Activated naive CD8-positive, alpha-beta T cell treated with anti-CD3 and anti-CD28 coated beads, Interleukin-2, amount 10 ng/mL, durations not matched to agents 7 days and 5 days (primary cell): ENCODE results near the gene PSEN2. TPM values are rescaled to one million over a fixed set of nuclear protein-coding genes. Genes with fewer than 3 reads are reported as not detected.
"Not testable (repeated sequence)": the region's sequence is repeated elsewhere in the genome, so short reads cannot be mapped to it uniquely, and the experiment has no call there.

Experiments
- ATAC-seq: fragments of 150-1000 bp; cut with Tn5 transposase; one replicate; pipeline ENCODE4 v1.10.0; 2021; ENCODE audit warnings: low read depth, moderate library complexity
- POLR2A ChIA-PET: fragments of 350-600 bp; sonication (Branson Sonifier 250); formaldehyde crosslinking; loops from one replicate; lab custom pipeline; 2021; ENCODE audit warnings: antibody characterized with exemption; lab: Charles Lee
- DNase-seq: peaks from one replicate; pipeline ENCODE4 v3.0.0; 2021
- H3K27ac Mint-ChIP-seq: one replicate; pipeline ENCODE4 v1.8.0; 2022; ENCODE audit warnings: mild to moderate bottlenecking, mixed read lengths
- H3K27me3 Mint-ChIP-seq: one replicate; pipeline ENCODE4 v1.8.0; 2022; ENCODE audit warnings: mild to moderate bottlenecking, moderate library complexity, mixed read lengths
- H3K36me3 Mint-ChIP-seq: one replicate; pipeline ENCODE4 v1.8.0; 2021; ENCODE audit warnings: mild to moderate bottlenecking, mixed read lengths
- H3K4me1 Mint-ChIP-seq: one replicate; pipeline ENCODE4 v1.8.0; 2021; ENCODE audit warnings: mixed read lengths
- H3K4me3 Mint-ChIP-seq: one replicate; pipeline ENCODE4 v1.8.0; 2022; ENCODE audit warnings: mild to moderate bottlenecking, moderate library complexity, mixed read lengths
- H3K9me3 Mint-ChIP-seq: one replicate; pipeline ENCODE4 v1.8.0; 2021; ENCODE audit warnings: mixed read lengths
- total RNA-seq, 2 experiments: library from RNA; stranded (reverse); gene quantifications; one replicate each; pipeline ENCODE4 v1.2.3, GENCODE V29; 2021

PSEN2 gene
- total RNA-seq, 2 experiments from 2014 or later, result 6.4 to 7.2 TPM

DNA sequence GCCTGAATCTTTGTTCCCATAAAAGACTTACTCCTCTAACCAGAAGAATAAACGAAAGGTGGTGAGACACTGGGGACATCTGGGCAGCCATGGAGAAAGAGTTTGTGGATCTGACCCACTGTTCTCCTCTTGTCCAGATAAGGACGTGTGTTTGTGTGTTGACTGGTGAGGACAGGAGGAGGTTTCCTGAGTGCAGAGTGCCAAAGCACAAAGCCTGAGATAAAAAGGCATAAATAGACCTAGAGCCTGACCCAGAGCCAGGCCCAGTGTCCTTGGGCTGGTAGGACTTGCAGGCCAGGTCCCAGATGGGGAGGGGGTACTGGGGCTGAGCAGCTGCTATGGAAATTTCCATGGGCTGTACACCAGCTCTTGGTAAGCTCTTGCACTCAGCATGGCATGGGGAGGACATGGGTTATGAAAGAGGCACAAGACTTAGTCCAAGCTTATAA lies 50.1 kb downstream of the PSEN2 start:
- no peak for ATAC-seq

DNA sequence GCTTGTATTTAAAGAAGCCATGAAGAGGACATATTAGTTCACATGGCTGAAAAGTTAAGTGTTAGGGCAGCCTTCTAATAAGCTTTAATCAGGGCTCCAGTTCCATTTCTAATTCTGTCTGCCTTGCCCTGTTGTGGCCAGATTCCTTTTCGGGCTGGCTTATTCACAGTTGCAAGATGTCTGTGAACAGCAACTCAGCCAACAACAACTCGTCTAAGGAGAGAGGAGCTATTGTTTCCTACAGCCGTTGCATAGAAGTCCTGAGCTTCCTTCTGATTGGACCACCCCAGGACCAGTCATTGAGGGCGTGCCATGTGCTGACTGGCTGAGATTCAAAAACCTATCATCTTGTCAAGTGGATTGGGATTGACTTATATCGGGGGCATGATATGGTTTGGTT lies 51.1 kb downstream of the PSEN2 start:
- no peak overlapping the region for H3K27ac Mint-ChIP-seq
- no peaks in the 10 kb centered on the region for H3K36me3 Mint-ChIP-seq
- DNase-seq (no peak), ATAC-seq (no peak)
- H3K4me3 Mint-ChIP-seq, result no peak overlapping the region
- H3K27me3 Mint-ChIP-seq, result peaks cover 3% of the 10 kb centered on the region
- POLR2A ChIA-PET, result no interaction called here
- H3K9me3 Mint-ChIP-seq, result no peaks in the 10 kb centered on the region
- H3K4me1 Mint-ChIP-seq, result no peaks in the 10 kb centered on the region

More for the DNA sequence above, 50.1 kb downstream of the PSEN2 start:
- H3K9me3 Mint-ChIP-seq, result no peaks in the 10 kb centered on the region
- H3K4me1 Mint-ChIP-seq, result no peaks in the 10 kb centered on the region
- POLR2A ChIA-PET, result no interaction called here
- H3K27ac Mint-ChIP-seq, result no peak overlapping the region
- no peaks in the 10 kb centered on the region for H3K36me3 Mint-ChIP-seq
- peaks cover 2% of the 10 kb centered on the region for H3K27me3 Mint-ChIP-seq
- no peak overlapping the region for H3K4me3 Mint-ChIP-seq
- DNase-seq, result no peak

DNA sequence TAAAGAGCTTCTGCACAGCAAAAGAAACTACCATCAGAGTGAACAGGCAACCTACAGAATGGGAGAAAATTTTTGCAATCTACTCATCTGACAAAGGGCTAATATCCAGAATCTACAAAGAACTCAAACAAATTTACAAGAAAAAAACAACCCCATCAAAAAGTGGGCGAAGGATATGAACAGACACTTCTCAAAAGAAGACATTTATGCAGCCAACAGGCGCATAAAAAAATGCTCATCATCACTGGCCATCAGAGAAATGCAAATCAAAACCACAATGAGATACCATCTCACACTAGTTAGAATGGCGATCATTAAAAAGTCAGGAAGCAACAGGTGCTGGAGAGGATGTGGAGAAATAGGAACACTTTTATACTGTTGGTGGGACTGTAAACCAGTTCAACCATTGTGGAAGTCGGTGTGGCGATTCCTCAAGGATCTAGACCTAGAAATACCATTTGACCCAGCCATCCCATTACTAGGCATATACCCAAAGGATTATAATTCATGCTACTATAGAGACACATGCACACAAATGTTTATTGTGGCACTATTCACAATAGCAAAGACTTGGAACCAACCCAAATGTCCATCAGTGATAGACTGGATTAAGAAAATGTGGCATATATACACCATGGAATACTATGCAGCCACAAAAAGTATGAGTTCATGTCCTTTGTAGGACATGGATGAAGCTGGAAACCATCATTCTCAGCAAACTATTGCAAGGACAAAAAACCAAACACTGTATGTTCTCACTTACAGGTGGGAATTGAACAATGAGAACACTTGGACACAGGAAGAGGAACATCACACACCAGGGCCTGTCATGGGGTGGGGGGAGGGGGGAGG lies 59.1 kb downstream of the PSEN2 start:
- H3K4me3 Mint-ChIP-seq, ATAC-seq, H3K27me3 Mint-ChIP-seq, DNase-seq, H3K4me1 Mint-ChIP-seq, H3K36me3 Mint-ChIP-seq, H3K27ac Mint-ChIP-seq, POLR2A ChIA-PET: not testable (repeated sequence)
- H3K9me3 Mint-ChIP-seq, result peaks cover 13% of the 10 kb centered on the region

DNA sequence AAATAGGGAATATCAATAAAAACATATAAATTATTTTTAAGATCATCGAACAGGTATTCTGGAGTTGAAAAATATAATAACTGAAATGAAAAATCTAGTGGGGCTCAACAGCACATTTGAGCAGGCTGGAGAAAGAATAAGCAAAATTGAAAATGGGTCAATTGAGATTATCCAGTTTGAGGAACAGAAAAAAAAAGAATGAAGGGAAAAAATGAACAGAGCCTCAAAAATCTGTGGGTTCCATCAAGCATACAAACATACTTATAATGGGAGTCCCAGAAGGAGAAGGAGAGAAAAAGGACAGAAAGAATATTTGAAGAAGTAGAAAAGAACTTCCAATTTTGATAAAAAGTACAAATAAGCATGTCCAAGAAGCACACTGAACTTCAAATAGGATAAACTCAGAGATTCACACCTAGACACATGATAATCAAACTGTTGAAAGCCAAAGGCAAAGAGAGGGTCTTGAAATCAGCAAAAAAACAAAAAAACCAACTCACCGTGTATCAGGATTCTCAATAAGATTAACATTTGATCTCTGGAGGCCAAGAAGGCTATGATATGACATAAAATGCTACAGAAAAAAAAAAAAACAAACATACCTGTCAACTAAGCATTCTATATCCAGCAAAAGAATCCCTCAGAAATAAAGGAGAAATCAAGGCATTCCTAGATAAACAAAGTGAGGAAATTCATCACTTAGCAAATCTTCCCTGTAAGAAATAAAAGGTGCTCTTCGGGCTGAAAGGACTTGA lies 64.2 kb downstream of the PSEN2 start:
- DNase-seq, result no peak
- ATAC-seq, result no peak
- H3K27me3 Mint-ChIP-seq, result peaks cover 3% of the 10 kb centered on the region
- peaks cover 18% of the 10 kb centered on the region for H3K36me3 Mint-ChIP-seq
- peaks cover 16% of the 10 kb centered on the region for H3K4me1 Mint-ChIP-seq
- peaks cover 20% of the 10 kb centered on the region for H3K9me3 Mint-ChIP-seq
- no peak overlapping the region for H3K27ac Mint-ChIP-seq
- no peak overlapping the region for H3K4me3 Mint-ChIP-seq
- POLR2A ChIA-PET, result no interaction called here

DNA sequence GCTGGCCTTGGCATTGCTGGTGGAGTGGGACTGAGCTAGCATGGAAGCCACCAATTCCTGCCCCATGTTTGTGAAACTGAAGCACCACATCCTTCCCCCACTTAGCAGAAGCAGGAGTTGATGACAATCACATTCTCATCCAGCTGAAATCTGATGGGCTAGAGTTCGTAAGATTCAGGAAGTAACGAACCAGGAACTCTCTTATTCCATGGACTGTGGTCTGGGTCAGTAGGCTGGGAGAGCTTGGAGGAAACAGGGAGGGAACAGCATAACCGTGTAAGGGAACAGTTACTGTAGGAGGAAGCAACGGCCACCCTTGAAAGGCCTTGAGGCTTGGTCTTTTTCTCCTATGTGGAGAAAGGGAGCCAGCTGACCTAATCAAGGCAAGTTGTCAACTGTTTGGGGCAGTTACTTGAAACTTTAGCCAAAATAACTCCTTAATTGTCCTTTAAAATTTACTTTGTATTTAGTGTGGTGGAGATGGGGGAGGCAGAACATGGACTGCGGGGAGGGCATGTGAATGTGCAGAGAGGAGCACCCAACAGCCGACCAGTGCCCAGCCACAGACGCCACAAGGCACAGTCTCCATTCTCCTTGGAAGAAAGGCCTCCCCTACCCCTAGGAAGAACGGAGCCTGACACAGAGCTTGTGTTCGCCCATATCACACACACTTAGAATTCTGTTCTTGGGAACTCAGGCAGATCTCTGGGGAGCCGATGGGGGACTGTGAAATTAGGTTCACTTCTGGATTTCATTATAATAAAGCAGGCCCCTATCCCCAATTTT lies 67.7 kb downstream of the PSEN2 start:
- no peaks in the 10 kb centered on the region for H3K27me3 Mint-ChIP-seq
- peaks cover 23% of the 10 kb centered on the region for H3K4me1 Mint-ChIP-seq
- peaks cover 18% of the 10 kb centered on the region for H3K36me3 Mint-ChIP-seq
- H3K27ac Mint-ChIP-seq, result peak overlapping the region; percentile 96
- H3K9me3 Mint-ChIP-seq, result peaks cover 16% of the 10 kb centered on the region
- peak overlapping the region; percentile 86 for H3K4me3 Mint-ChIP-seq
- DNase-seq (no peak), ATAC-seq (no peak)
- POLR2A ChIA-PET, result interaction anchor here (0.6 to 3.9 kb wide), 11 partner anchors 13 to 871 kb away, joined by 3 to 69 read pairs (median 4); no protein-coding TSS in a partner anchor

DNA sequence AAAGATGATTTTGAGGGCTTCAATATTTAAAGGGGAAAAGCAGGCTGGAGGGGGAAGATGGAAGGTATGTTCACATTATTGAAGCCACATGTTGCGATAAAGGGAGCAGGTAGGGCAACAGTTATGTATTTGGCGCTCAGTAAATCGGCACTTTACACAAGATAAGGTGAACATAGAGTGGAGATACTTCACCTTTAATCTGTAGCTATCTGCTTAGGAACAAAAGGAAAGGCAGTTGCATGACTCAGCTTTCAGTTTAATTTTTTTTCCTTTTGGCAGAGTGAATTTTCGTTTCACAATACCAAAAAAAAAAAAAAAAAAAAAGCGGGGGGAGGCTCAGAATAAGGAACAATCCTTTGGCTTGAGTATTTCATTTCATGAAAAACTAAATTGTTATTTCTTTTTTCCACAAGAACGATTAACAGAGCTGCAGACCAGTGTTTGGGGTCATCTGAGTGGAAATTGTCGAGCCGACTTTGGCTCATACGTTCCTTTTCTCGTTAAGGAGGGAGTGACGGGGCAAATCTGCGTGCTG lies 68.6 kb downstream of the PSEN2 start:
- ATAC-seq, result no peak
- peaks cover 2% of the 10 kb centered on the region for H3K27me3 Mint-ChIP-seq
- H3K36me3 Mint-ChIP-seq, result peaks cover 18% of the 10 kb centered on the region
- POLR2A ChIA-PET, result interaction anchor here (0.6 to 3.9 kb wide), 16 partner anchors 12 to 1163 kb away, joined by 3 to 69 read pairs (median 4); no protein-coding TSS in a partner anchor
- peak overlapping the region; percentile 86 for H3K4me3 Mint-ChIP-seq
- DNase-seq, result no peak
- H3K9me3 Mint-ChIP-seq, result peaks cover 16% of the 10 kb centered on the region
- peaks cover 23% of the 10 kb centered on the region for H3K4me1 Mint-ChIP-seq
- H3K27ac Mint-ChIP-seq, result peak overlapping the region; percentile 96

DNA sequence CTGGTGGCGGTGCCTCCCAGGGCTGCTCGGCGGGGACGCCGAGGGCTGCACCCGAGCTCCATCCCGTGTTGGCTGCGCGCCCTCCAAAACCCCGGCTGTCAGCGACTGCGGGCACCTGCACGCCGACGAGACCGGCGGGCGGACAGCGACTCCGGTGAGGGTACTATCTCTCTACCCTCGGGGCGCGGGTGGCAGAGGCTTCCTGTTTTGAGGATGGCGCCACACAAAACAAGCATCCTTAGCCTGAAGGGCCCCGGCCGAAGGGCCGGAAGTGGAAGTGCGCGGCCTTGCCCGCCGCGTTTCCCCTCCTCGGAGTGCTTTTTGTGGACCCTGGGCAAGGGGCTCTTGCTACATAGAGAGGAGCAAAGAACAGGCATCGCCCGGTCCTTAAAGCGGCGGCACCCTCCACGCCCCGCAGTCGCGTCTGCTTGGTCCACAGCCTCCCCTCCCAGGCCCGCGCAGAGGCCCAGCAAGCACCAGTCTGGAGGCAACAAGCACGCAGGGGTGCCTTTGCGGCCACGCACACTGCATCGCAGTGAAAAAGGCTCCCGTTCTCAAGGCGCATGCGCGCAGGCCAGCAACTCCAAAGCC lies 69.1 kb downstream of the PSEN2 start:
- peaks cover 16% of the 10 kb centered on the region for H3K36me3 Mint-ChIP-seq
- H3K27me3 Mint-ChIP-seq, result peaks cover 2% of the 10 kb centered on the region
- H3K4me1 Mint-ChIP-seq, result peaks cover 23% of the 10 kb centered on the region
- ATAC-seq (peak; percentile 25), DNase-seq (no peak)
- peaks cover 15% of the 10 kb centered on the region for H3K9me3 Mint-ChIP-seq
- POLR2A ChIA-PET, result interaction anchor here (0.6 to 3.9 kb wide), 11 partner anchors 9 to 1162 kb away, joined by 3 to 69 read pairs (median 3); no protein-coding TSS in a partner anchor
- peak overlapping the region; percentile 86 for H3K4me3 Mint-ChIP-seq
- peak overlapping the region; percentile 96 for H3K27ac Mint-ChIP-seq

DNA sequence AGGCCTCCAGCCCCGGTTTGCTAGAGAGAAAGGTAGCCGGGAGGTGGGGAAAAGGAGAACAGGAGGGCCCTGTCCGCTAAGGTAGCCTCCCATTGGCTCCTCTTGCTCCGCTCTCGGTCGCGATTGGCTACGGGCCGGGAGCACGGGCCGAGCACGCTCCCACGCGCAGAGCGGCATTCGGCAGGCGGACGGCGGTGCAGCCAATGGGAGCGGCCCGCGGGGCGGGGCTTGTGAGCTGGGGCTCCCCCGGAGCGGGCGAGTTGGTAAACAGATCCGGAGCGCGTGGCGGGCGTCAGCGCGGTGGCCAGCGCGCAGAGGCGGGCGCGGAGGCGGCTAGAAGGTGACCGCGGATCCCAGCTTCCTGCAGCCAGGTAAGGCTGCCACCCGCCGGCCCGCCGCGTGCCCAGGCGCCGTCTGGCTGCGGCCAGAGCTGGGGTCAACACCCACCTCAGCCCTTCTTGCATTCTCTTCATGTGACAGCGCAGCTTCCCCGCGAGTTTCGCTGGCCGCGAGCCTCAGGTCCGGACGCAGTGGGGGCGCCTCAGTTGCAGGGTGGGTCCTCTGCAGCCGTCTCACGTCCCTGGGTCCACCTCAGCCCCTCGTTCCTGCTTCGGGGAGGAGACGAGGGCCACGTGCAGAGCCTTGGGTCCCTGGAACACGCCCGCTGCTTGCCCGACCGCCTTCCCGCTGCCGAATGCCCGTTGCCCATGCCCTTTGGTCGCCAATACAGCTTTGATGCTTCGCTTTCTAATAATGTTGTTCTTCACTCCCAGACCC lies 69.8 kb downstream of the PSEN2 start, which contains the start of gene COQ8A:
Gene COQ8A (plus strand): TSS at position 266 of the 777 bp plus-strand sequence. CDS start 21,092 bp downstream, outside the sequence.
- Mint-ChIP-seq H3K36me3 (peaks cover 9% of the 10 kb centered on the region), H3K27ac (peak within 1 kb of the TSS; percentile 96), H3K4me1 (peaks cover 23% of the 10 kb centered on the region), H3K4me3 (peak within 1 kb of the TSS; percentile 86), H3K9me3 (peaks cover 8% of the 10 kb centered on the region), H3K27me3 (peaks cover 2% of the 10 kb centered on the region)
- ATAC-seq, result peak; percentile 97
- DNase-seq, result peak; percentile 99
- POLR2A ChIA-PET, result interaction anchor here (1.1 to 3.9 kb wide), 4 partner anchors 9 to 110 kb away, joined by 3 to 69 read pairs (median 4); partner anchors contain the start of gene PSEN2

DNA sequence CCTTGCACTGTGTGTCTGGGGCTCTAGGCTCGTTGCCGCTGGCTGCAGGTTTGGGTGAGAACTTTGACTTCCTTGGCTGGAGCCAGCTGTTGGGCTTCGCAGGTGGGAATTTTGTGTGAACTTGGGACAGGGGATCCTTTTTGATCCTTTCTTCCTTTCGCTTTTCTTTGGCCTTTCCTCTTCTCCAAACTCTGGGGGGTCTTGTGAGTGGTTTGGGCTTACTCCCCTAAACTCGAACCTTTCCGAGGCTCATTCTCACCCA lies 70.3 kb downstream of the PSEN2 start:
- DNase-seq (no peak), ATAC-seq (no peak)
- Mint-ChIP-seq H3K4me3 (peak overlapping the region; percentile 86), H3K27me3 (peaks cover 2% of the 10 kb centered on the region), H3K36me3 (peaks cover 5% of the 10 kb centered on the region), H3K4me1 (peaks cover 23% of the 10 kb centered on the region), H3K9me3 (peaks cover 3% of the 10 kb centered on the region), H3K27ac (peak overlapping the region; percentile 96)
- POLR2A ChIA-PET, result interaction anchor here (1.1 to 3.9 kb wide), 4 partner anchors 8 to 111 kb away, joined by 3 to 69 read pairs (median 4); partner anchors contain the start of gene PSEN2

DNA sequence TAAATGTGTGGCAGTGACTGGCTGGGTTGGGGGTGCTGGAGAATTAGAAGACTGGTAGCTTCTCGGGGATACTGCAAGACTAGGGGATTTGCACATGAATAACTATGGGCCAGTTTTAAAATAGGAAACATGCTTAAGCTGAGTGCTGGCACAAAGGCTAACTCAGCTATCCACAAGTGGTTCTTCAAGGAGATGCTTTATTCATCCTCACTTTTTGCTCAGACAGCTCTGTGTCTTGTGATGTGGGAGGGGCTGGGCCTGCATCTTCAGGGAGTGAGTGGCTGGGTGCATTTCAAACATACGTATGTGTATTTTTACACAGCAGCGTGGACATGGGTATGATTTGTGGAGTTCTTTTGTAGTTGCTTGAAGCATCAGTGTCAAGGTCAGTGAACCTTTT lies 72.0 kb downstream of the PSEN2 start:
- DNase-seq (no peak), ATAC-seq (no peak)
- POLR2A ChIA-PET, result no interaction called here
- H3K4me1 Mint-ChIP-seq, result peaks cover 21% of the 10 kb centered on the region
- peaks cover 2% of the 10 kb centered on the region for H3K27me3 Mint-ChIP-seq
- H3K9me3 Mint-ChIP-seq, result no peaks in the 10 kb centered on the region
- no peak overlapping the region for H3K4me3 Mint-ChIP-seq
- no peaks in the 10 kb centered on the region for H3K36me3 Mint-ChIP-seq
- H3K27ac Mint-ChIP-seq, result no peak overlapping the region

DNA sequence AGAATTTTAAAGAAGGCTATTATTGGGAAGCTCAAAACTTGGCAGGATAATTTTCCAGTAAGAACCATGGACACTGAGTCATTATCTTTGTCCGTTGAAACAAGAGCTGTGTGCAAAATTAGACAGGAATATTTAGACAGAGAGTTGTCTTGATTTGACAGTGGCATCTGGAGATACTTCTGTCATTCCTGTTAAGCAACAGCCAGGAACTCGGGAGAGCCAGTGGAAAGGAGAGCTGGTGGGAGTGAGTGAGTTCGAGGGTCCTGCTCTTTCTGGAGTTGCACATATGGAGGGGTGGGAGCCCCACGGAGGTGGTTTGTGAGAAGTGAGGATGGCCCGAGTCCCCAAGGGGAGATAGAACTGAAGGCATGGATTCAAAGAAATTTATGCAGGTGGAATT lies 72.7 kb downstream of the PSEN2 start:
- ATAC-seq (no peak), DNase-seq (no peak)
- Mint-ChIP-seq H3K27ac (no peak overlapping the region), H3K4me3 (no peak overlapping the region), H3K9me3 (peaks cover under 1% of the 10 kb centered on the region), H3K36me3 (peaks cover under 1% of the 10 kb centered on the region), H3K27me3 (peaks cover 2% of the 10 kb centered on the region), H3K4me1 (peaks cover 15% of the 10 kb centered on the region)
- POLR2A ChIA-PET, result no interaction called here

DNA sequence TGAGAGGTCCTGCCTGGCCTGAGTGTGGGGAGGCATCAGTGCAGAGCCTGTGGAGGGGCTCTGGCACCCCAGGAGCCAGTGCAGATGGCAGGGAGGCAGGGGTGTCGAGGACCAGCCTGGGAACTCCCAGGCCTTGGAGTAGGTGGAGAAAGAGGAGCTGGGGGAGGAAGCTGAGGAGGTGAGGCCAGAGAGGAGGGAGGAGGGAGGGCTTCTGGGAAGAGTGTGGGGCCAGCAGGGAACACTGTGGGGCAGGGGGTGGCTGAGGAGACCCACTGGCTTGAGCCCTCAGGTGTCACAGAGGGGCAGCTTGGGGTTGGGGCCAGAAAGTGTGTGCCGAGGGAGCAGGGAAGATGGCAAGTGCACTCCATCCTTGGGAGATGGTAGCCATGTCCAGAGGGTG lies 73.5 kb downstream of the PSEN2 start:
- ATAC-seq, result no peak
- Mint-ChIP-seq H3K36me3 (peaks cover 3% of the 10 kb centered on the region), H3K9me3 (peaks cover 2% of the 10 kb centered on the region), H3K4me3 (no peak overlapping the region), H3K27me3 (peaks cover 2% of the 10 kb centered on the region), H3K27ac (no peak overlapping the region), H3K4me1 (peaks cover 7% of the 10 kb centered on the region)
- DNase-seq, result no peak
- POLR2A ChIA-PET, result no interaction called here
